ENCODE measurements around the gene CAPN9.

- TF ChIP-seq, protein P1, sequence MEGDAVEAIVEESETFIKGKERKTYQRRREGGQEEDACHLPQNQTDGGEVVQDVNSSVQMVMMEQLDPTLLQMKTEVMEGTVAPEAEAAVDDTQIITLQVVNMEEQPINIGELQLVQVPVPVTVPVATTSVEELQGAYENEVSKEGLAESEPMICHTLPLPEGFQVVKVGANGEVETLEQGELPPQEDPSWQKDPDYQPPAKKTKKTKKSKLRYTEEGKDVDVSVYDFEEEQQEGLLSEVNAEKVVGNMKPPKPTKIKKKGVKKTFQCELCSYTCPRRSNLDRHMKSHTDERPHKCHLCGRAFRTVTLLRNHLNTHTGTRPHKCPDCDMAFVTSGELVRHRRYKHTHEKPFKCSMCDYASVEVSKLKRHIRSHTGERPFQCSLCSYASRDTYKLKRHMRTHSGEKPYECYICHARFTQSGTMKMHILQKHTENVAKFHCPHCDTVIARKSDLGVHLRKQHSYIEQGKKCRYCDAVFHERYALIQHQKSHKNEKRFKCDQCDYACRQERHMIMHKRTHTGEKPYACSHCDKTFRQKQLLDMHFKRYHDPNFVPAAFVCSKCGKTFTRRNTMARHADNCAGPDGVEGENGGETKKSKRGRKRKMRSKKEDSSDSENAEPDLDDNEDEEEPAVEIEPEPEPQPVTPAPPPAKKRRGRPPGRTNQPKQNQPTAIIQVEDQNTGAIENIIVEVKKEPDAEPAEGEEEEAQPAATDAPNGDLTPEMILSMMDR (IDR thresholded peaks at IDR 0.05; ENCODE audit: poor library complexity) = no peak
- TF ChIP-seq EZH2phosphoT487 (IDR thresholded peaks at IDR 0.05; ENCODE audit: low read depth, severe bottlenecking, unreplicated experiment) (no peak), EZH2 (IDR thresholded peaks at IDR 0.05; ENCODE audit: borderline replicate concordance) (no peak)
Observed at GRCh38 chr1:230823931-230824381, 76.8 kb downstream of the CAPN9 start.

Measured in hepatocyte (in vitro differentiated cells).